GM12801 (cell line): ENCODE data around the gene ARMH3.

Experiments
- CTCF ChIP-seq: IDR thresholded peaks from one replicate; pipeline ENCODE4 v1.5.1; 2011; ENCODE audit warnings: control low read depth; ENCODE audit not compliant: insufficient read length; ENCODE audit errors: extremely low read depth

Gene ARMH3

GRCh38 chr10:102083541-102083940 lies 27.6 kb upstream of the ARMH3 start:
- no peak for TF ChIP-seq CTCF

GRCh38 chr10:102072673-102073527 lies 16.9 kb upstream of the ARMH3 start:
- peak; percentile 66 for TF ChIP-seq CTCF

GRCh38 chr10:102069071-102069470 lies 13.1 kb upstream of the ARMH3 start:
- TF ChIP-seq CTCF: no peak

GRCh38 chr10:102068216-102068615 lies 12.2 kb upstream of the ARMH3 start:
- TF ChIP-seq CTCF: no peak

- no peak for TF ChIP-seq CTCF
These were observed 11.3 kb upstream of the ARMH3 start for GRCh38 chr10:102067091-102067916.

GRCh38 chr10:102066399-102067088 lies 10.6 kb upstream of the ARMH3 start:
- TF ChIP-seq CTCF: no peak
